Activated B cell treated with CpG ODN at 0.5 μM for 24 hours (primary cell): ENCODE data around the gene RHBDF1. TPM values are rescaled to one million over a fixed set of nuclear protein-coding genes. Genes with fewer than 3 reads are reported as not detected.

ENCODE experiments used
- ATAC-seq: fragments of 200-7000 bp; cut with Tn5 transposase; one replicate; pipeline ENCODE4 v1.10.0; 2021; ENCODE audit warnings: low read depth, mild to moderate bottlenecking, moderate library complexity
- CTCF ChIA-PET: fragments of 350-600 bp; sonication (Branson Sonifier 250); formaldehyde crosslinking; loops from one replicate; lab custom pipeline; 2021; ENCODE audit warnings: antibody characterized with exemption; lab: Charles Lee
- POLR2A ChIA-PET: fragments of 350-600 bp; sonication (Branson Sonifier 250); formaldehyde crosslinking; loops from one replicate; lab custom pipeline; 2021; ENCODE audit warnings: antibody characterized with exemption; lab: Charles Lee
- DNase-seq: peaks from one replicate; pipeline ENCODE4 v3.0.0; 2022
- H3K27ac Mint-ChIP-seq: one replicate; pipeline ENCODE4 v1.8.0; 2020; ENCODE audit warnings: mixed read lengths
- H3K27me3 Mint-ChIP-seq: one replicate; pipeline ENCODE4 v1.8.0; 2021; ENCODE audit warnings: mixed read lengths
- H3K36me3 Mint-ChIP-seq: one replicate; pipeline ENCODE4 v1.8.0; 2021; ENCODE audit warnings: low read depth, mixed read lengths
- H3K4me1 Mint-ChIP-seq: one replicate; pipeline ENCODE4 v1.8.0; 2021; ENCODE audit warnings: mixed read lengths
- H3K4me3 Mint-ChIP-seq: one replicate; pipeline ENCODE4 v1.8.0; 2020; ENCODE audit warnings: mild to moderate bottlenecking, mixed read lengths
- H3K9me3 Mint-ChIP-seq: one replicate; pipeline ENCODE4 v1.8.0; 2020; ENCODE audit warnings: mixed read lengths
- intact Hi-C: fragments of 100-400 bp; cut with micrococcal nuclease; formaldehyde crosslinking; loops from one replicate; pipeline ENCODE4 v1.15.1; 2024
- total RNA-seq: library from RNA; stranded (reverse); gene quantifications from 2 replicates; pipeline ENCODE4 v1.2.3, GENCODE V29; 2022
- TF ChIP-seq, protein P1 (sequence below): fragments of 200-600 bp; IDR thresholded peaks from one replicate; pipeline ENCODE4 v1.8.0; 2022; ENCODE audit warnings: antibody characterized with exemption, mild to moderate bottlenecking

RHBDF1 gene
- total RNA-seq, 1 donor from 2014 or later, result 0.67 TPM

DNA sequence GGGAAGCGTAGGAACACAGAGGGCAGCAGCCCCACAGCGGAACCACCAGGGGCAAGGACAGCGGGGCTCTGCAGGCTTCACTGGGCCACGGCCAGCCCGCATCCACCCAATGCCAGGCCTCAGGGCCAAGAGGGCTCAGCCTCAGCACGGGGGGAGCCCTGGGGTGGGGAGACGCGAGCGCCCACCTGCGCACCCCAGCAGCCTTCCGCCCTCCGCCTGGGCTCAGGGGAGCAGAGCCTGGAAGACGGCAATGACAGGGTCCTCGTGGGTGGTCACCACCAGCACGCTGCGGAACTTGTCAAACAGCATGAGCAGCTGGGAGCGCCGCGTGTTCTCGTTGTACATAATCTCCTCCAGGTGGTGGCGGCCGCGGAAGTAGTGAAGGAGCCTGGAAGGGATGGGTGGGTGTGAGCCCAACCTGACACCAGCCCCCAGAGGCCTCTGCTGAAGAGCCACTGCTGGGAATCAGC, 14.1 kb upstream of the RHBDF1 start:
- ChIA-PET POLR2A (interaction anchor here (0.5 kb wide), 1 partner anchor 51 kb away, joined by 3 read pairs; no protein-coding TSS in a partner anchor), CTCF (interaction anchor here (1.1 to 3.7 kb wide), 3 partner anchors 8 to 21 kb away, joined by 4 to 22 read pairs (median 15); no protein-coding TSS in a partner anchor)
- ATAC-seq, result no peak
- H3K4me3 Mint-ChIP-seq, result no peak overlapping the region
- no peak for DNase-seq
- intact Hi-C loops, result no loop called here
- H3K36me3 Mint-ChIP-seq, result peaks cover 50% of the 10 kb centered on the region
- H3K9me3 Mint-ChIP-seq, result no peaks in the 10 kb centered on the region
- TF ChIP-seq, protein P1, sequence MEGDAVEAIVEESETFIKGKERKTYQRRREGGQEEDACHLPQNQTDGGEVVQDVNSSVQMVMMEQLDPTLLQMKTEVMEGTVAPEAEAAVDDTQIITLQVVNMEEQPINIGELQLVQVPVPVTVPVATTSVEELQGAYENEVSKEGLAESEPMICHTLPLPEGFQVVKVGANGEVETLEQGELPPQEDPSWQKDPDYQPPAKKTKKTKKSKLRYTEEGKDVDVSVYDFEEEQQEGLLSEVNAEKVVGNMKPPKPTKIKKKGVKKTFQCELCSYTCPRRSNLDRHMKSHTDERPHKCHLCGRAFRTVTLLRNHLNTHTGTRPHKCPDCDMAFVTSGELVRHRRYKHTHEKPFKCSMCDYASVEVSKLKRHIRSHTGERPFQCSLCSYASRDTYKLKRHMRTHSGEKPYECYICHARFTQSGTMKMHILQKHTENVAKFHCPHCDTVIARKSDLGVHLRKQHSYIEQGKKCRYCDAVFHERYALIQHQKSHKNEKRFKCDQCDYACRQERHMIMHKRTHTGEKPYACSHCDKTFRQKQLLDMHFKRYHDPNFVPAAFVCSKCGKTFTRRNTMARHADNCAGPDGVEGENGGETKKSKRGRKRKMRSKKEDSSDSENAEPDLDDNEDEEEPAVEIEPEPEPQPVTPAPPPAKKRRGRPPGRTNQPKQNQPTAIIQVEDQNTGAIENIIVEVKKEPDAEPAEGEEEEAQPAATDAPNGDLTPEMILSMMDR, result no peak
- H3K4me1 Mint-ChIP-seq, result peaks cover 31% of the 10 kb centered on the region
- no peaks in the 10 kb centered on the region for H3K27me3 Mint-ChIP-seq
- no peak overlapping the region for H3K27ac Mint-ChIP-seq

DNA sequence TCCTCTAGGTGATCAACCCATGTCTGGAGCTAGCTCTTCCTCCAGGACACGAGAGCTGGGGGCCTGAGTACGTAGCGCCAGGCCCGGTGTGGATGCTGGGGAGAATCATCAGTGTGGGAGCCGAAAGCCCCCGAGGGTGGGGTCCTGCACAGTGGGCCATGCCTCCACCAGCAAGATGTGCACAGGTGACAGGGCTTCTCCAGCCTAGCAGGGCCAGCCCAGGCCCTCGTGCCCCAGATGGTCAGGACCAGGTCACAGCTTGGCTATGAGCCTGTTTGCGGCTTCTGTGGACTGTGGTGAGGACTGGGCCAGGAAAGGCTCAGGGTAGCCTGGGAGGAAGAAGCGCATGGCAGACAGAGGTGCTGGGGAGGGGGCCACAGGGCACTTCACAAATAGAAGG, 13.4 kb upstream of the RHBDF1 start:
- Mint-ChIP-seq H3K27me3 (no peaks in the 10 kb centered on the region), H3K9me3 (no peaks in the 10 kb centered on the region), H3K27ac (peak overlapping the region; percentile 56), H3K4me3 (no peak overlapping the region), H3K4me1 (peaks cover 34% of the 10 kb centered on the region), H3K36me3 (peaks cover 53% of the 10 kb centered on the region)
- no peak for DNase-seq
- ATAC-seq, result no peak
- ChIA-PET POLR2A (interaction anchor here (0.5 to 1.1 kb wide), 2 partner anchors 20 to 52 kb away, joined by 3 to 4 read pairs; no protein-coding TSS in a partner anchor), CTCF (interaction anchor here (1.1 to 3.7 kb wide), 3 partner anchors 8 to 20 kb away, joined by 4 to 22 read pairs (median 15); no protein-coding TSS in a partner anchor)
- intact Hi-C loops, result no loop called here
- TF ChIP-seq, protein P1, result no peak

DNA sequence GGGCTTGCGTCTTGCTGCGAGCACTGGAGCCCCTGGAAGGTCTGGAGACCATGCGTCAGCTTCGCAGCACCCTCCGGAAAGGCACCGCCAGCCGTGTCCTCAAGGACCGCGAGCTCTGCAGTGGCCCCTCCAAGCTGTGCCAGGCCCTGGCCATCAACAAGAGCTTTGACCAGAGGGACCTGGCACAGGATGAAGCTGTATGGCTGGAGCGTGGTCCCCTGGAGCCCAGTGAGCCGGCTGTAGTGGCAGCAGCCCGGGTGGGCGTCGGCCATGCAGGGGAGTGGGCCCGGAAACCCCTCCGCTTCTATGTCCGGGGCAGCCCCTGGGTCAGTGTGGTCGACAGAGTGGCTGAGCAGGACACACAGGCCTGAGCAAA, 13.0 kb upstream of the RHBDF1 start:
- H3K27me3 Mint-ChIP-seq, result no peaks in the 10 kb centered on the region
- intact Hi-C loops, result no loop called here
- no peaks in the 10 kb centered on the region for H3K9me3 Mint-ChIP-seq
- peak overlapping the region; percentile 91 for H3K27ac Mint-ChIP-seq
- DNase-seq (no peak), ATAC-seq (no peak)
- H3K36me3 Mint-ChIP-seq, result peaks cover 51% of the 10 kb centered on the region
- POLR2A ChIA-PET, result interaction anchor here (0.6 to 1.3 kb wide), 5 partner anchors 12 to 32 kb away, joined by 3 to 6 read pairs (median 5); partner anchors contain the start of genes POLR3K and SNRNP25
- TF ChIP-seq, protein P1, result no peak
- H3K4me1 Mint-ChIP-seq, result peaks cover 36% of the 10 kb centered on the region
- CTCF ChIA-PET, result interaction anchor here (0.6 to 3.7 kb wide), 6 partner anchors 9 to 22 kb away, joined by 3 to 22 read pairs (median 4); partner anchors contain the start of gene RHBDF1
- no peak overlapping the region for H3K4me3 Mint-ChIP-seq

DNA sequence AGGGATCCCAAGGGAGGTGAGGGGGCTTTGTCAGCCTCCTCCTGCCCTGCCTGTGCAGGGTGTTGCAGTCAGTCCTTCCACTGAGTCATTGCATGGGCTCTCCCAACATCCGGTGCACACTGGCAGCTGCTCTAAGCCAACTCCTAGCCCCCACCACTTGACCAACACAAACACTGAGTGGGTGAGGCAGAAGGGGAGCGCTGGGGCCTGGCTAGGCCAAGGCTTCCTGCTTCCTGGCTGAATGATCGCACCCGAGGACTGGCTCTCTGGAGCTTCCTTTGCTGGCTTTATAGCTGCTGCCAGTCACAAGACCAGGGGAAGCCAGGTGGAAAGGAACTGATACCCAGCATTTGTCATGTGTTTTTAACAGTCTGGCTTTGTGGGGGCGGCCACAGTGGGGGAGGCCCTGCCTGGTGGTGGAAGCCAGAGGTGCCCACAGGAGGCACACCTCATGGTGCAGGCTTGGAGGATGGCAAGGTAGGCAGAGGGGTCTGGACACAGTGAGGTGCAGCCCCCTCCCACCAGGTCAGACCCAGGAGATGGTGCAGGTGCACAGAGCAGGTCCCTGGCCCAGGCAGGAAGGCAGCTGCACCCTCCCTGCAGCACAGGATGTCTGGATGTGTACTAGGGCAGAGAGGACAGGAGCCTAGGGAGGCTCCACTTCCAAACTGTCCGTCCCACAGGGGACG, 12.4 kb upstream of the RHBDF1 start:
- intact Hi-C loops, result loop anchor here (1.0 kb wide), 2 partner anchors 12 to 20 kb away; no protein-coding TSS in a partner anchor
- Mint-ChIP-seq H3K4me1 (peaks cover 36% of the 10 kb centered on the region), H3K27me3 (no peaks in the 10 kb centered on the region), H3K4me3 (peak overlapping the region; percentile 58), H3K36me3 (peaks cover 51% of the 10 kb centered on the region), H3K27ac (peak overlapping the region; percentile 91), H3K9me3 (no peaks in the 10 kb centered on the region)
- POLR2A ChIA-PET, result interaction anchor here (0.6 to 1.3 kb wide), 6 partner anchors 12 to 47 kb away, joined by 3 to 6 read pairs (median 4); partner anchors contain the start of genes POLR3K and SNRNP25
- peak; percentile 63 for DNase-seq
- CTCF ChIA-PET, result interaction anchor here (0.6 to 3.7 kb wide), 6 partner anchors 9 to 22 kb away, joined by 3 to 22 read pairs (median 4); partner anchors contain the start of gene RHBDF1
- TF ChIP-seq, protein P1, result no peak
- ATAC-seq, result peak; percentile 84
